NCI-H187 treated with DMSO at 0.1 percent for 48 hours (cell line): ENCODE results near the gene EFNB2.
A peak's percentile ranks its signal among the peaks of the same experiment; 100 is the strongest.

Experiments used
- DNase-seq: peaks from one replicate; lab custom pipeline; 2025; lab: John Stamatoyannopoulos, UW

The EFNB2 gene

DNA sequence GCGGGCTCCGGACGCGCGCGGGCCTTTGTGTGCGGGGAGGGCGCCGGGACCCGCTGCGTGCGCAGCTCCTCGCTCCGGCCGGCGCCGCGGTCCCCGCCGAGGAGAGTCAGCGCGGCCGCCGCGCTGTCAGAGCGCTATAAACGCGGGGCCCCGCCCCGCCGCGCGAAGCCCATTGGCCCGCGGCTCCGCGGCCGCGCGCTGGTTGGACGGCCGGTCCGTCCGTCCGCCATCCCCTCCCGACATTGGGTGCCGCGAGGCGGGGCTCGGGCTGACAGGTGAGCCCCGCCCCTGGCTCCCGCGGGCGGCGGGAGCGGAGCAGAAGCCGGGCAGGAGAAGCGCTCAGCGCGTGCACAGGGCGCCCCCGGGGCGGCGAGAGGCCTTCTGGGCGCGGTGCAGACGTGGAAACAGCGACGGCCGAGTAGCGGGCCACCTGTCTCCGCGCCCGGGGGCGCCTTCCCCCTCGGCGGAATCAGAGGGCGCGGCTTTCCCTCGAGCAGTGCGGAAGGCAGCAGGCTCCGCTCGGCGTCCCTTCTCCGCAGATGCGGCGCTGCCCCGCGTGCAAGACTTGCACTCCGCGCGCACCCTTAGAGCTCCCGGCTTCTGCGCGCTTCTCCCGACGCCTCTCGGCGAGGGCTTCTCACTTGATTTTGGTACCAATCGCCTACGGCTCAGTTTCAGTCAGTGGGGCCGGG is at the start of gene EFNB2:
Gene EFNB2 (minus strand): TSS at position 111 of the 692 bp plus-strand sequence. CDS start 698 bp downstream, outside the sequence.
- peak; percentile 75 for DNase-seq

GRCh38 chr13:106581225-106581624 is 45.8 kb upstream of the EFNB2 start:
- DNase-seq = no peak

DNA sequence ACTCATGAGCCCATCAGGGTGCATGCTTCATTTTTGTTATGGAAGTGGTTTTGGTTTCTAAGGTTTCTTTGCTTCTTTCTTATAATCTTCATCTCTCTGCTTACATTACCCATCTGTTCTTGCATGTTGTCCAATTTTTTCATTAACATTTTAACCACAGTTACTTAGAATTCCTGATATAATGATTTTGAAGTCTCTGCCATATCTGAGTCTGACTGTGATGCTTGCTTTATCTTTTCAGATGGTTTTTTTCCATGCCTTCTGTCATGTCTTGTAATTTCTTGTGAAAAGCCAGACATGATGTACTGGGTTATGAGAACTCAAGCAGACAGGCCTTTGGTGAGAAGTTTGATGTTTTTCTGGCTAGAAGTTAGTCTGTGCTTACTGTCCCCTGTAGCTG is 40.4 kb upstream of the EFNB2 start:
- no peak for DNase-seq

- no peak for DNase-seq
Measured at GRCh38 chr13:106573868-106574267, 38.4 kb upstream of the EFNB2 start.

DNA sequence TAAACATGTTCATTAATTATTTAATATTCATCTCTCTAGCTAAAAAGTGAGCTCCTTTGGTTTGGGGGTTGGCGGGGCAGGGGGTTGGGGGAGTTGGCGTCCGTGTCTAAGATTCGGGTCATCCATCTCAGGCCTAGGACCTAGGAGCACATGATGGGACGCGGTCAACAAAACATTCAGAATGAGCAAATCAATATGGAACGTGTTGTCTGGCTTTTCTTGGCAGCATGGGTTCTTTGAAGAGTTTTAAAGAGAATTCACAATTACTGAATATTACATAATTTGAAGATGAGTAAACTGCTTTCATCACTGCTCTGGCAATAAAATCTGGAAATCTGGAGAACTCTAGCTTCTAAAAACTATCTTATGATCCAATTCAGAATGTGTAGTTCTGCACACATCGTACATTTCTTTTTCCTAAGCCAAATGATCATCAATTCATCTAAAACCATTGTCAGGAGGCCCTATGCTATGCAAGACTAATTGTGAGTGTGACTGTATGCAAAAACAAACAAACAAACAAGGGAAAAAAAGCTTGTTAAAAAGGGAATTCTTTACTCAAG is 37.9 kb upstream of the EFNB2 start:
- no peak for DNase-seq

GRCh38 chr13:106570299-106570852 is 34.9 kb upstream of the EFNB2 start:
- DNase-seq = no peak

GRCh38 chr13:106569233-106570095 is 34.0 kb upstream of the EFNB2 start:
- DNase-seq = no peak

- DNase-seq = no peak
Measured at GRCh38 chr13:106568299-106569003, 33.0 kb upstream of the EFNB2 start.

DNA sequence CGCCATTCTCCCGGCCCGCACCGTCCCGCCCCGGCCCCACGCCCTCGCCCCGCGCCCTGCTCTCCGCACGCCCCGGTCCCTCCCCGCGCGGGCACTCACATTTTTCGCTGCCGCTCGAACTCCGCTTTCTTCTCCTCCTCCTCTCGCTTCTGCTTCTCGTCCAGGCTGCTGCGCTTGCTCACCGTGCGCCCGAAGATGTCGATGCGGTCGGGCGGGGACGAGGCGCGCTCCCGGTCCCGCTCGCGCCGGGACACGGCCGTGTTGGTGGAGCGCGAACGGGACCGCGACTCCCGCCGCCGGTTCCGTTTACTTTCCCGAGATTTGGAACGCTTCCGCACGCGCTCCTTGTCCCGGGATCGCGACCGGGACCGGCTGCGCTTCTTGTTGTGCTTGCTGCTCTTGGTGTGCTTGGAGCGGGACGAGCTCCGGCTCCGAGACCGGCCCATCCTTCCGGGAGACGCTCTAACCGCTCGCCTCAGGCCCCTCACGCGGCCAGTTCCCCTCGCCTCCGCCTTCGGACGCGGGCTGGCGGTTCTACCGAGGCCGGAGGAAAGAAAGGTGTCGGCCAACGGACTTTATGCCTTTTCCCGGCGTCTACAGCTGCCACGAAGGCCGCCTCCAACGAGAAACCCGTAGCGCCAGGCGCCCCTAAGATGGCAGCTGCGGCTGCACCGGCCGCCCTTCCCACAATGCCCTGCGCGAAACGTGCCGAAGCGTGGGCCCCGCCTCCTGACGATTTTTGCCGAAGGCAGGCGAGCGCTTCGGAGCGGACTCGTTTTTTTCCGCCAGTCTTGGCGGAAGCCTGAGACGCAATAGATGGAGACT is 32.2 kb upstream of the EFNB2 start, which contains the start of gene ARGLU1:
Gene ARGLU1 (minus strand): TSS at position 664 of the 825 bp plus-strand sequence. CDS start 218 bp downstream, at position 446.
- peak; percentile 74 for DNase-seq

- DNase-seq = peak; percentile 41
Measured at GRCh38 chr13:106566641-106567473, 31.4 kb upstream of the EFNB2 start.

DNA sequence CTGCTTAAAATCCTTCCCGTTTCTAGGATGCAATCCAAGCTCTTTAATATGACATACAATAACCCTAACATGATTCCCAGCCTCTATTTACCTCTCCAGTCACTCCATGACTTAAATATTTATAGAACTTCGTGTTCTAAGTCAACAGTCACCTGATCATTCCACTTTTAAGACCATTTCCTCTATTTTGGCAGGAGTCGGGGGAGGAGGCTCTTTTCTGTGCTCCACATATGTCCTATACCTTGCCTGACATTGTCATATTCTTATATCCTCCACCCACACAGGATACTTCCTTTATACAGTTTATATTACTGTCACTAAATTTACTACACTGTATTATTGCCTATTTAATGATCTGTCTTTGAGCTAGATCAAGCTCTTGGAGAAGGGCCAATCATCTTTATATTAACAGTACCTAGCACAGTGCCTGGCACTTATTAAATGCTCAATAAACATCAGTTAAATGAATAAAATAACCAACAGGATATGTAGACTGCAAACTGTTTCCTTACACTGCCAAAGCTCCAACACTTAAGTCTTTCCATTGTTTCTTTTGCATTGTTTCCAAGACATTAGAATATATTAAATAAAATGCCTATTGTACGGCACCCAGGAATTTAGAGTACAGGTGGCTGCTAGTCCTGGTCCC is 29.8 kb upstream of the EFNB2 start:
- no peak for DNase-seq

DNA sequence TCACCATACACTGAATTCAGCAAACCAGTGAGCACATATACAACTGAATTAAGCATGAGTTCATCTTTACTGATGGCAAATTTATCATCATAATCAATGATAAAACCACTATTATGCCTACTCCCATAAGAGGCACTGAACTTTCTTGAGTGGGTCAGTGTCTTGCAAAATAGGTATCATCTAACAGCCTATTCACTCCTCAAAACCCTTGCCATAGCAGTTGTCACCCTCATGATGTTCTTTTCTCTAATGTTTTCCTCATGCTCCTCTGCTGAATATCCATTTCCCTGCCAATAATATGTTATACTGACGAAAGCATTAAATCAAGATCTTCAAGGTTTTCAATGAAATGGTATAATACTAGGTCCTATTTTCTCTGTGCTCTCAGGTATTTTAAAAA is 26.8 kb upstream of the EFNB2 start:
- no peak for DNase-seq

DNA sequence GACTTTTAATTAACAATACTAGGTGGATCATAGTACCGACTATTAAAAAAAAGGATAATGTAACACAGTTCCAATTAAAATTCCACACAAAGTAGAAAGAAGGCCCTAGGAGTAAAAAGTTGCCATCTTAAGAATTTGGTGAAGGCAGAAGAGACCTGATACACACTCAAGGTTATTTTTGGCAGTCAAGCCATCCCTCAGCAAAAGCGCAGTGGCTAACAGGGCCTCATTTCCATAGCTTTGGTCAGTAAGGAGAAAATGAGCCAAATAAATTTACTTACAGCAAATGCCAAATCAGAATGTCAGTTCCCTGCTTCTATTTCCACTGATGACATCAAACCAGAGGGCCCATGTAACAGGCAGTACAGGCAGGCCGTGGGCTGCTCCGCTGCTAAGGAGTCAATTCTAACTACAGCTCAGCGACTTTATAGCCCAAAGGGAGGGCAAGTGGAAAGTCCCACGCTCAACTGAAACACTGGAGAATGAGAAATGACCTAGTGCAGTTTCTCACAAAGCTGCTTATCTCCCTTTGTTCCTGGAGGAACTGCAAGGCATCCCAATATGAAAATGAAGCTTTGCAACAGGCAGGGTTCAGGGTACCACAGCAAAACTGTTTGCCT is 26.2 kb upstream of the EFNB2 start:
- no peak for DNase-seq

DNA sequence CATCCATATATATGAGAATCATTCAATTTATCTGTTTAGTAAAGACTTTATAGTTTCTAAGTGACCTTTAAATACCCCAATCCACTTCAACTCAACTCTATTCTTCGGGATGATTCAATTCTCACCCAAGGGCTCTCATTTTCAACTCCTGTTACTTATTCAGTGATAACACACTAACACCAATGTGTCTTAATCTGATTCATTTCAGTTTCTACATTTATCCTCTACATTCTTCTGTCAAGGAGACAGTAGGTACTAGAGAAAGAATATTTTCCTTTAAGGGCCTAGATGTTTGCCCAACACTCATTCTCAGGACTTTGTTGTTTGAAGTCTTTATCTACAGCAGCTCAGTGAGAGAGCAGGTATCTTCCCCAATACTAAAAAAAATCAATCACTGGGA is 25.4 kb upstream of the EFNB2 start:
- DNase-seq = no peak

GRCh38 chr13:106558527-106558926 is 23.1 kb upstream of the EFNB2 start:
- DNase-seq = no peak

DNA sequence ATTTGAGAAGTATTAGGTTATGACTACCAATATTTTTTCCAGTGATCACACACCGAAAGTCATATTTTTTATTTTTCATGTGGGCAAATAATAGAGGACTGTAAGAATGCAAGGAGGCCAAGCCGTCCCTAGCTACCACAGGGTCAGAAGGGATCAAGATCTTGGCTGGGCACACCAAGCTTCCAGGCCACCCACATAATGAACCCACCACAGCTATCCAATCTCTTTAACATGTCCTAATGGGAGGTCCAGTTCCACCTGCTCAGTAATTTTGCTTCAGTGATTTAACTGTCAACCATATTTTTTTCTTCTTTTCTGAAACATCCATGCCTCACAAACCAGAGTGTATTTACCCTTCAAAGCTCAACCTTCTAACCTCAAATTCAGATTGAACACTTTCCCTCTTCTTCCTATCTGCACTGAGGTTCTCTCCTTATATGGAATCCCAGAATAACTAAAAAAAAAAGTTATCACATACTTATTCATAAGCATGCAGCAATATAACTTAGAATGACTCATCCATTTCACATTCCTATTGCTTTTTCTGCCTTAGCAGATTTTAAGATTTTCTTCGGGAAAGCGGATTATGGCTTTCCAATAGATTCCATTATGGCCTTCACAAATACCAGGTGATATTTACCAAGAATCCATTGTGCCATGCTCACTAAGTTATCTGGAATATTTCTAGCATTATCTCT is 20.3 kb upstream of the EFNB2 start:
- DNase-seq = no peak

DNA sequence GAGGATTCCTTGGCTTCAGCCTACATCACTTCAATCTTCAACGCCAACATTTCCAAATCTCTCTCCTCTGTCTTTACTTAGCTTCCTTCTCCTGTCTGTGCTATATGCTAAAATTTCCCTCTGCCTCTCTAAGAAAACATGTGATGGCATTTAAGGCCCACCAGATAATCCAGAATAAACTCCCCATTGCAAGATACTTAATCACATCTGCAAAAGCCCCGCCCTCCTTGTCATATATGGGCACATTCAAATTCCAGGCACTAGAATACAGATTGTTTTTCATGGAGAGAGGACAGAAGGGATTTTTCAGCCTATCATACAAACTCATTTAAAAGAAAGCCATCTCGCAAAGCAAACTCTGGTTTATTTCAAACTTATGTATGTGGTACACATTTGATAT is 16.3 kb upstream of the EFNB2 start:
- DNase-seq = no peak

DNA sequence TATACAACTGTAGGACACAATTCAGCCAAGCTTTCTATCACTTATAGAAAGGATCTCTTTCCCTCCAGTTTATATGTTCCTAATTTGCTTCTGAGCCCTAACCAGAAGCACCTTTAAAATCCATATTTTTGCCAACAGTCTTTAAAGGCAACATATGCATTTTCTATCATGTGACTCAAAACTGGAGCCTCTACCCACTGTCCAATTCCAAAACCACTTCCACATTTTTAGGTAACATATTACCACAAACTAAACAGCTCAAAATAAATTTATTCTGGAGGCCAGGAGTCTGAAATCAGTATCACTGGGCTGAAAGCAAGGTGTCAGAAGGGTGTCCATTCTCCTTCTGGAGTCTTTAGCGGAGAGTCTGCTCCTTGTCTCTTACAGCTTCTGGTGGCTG is 15.9 kb upstream of the EFNB2 start:
- no peak for DNase-seq
